Raji (cell line): Measurements from ENCODE around the gene B3GNT4.
A peak's percentile ranks its signal among the peaks of the same experiment; 100 is the strongest.

Source experiments
- POLR2A ChIP-seq: IDR thresholded peaks from 2 replicates; pipeline ENCODE4 v1.6.1; 2011; ENCODE audit warnings: low read depth, low read length, control low read depth; ENCODE audit not compliant: insufficient read depth

The B3GNT4 gene

DNA sequence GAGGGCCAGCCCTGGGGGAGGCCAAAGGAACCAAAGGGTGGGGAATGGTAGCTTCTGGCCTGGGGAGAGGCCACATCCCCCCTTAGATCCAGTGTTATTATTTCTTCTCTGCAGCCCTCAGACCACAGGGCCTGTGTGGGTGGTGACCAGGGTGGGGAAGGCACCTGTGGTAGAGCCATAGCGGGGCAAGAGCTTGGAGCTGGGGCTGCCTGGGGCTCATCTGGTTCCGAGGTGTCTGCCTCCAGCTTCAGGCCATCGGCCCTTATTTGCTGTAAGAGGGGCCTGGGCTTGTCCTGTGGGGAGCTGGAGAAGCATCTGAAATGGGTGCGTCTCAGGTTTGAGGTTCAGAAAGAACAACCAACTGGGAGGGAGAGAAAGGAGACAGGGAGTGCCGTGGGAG, 2.1 kb upstream of the B3GNT4 start:
- TF ChIP-seq POLR2A, result no peak

- no peak for TF ChIP-seq POLR2A
These were observed 1.5 kb upstream of the B3GNT4 start for GRCh38 chr12:122202017-122202416.

GRCh38 chr12:122204167-122205052, 901 bp downstream of the B3GNT4 start:
- TF ChIP-seq POLR2A, result no peak

GRCh38 chr12:122205053-122205925, 1.8 kb downstream of the B3GNT4 start:
- TF ChIP-seq POLR2A, result no peak

GRCh38 chr12:122206111-122206881, 2.8 kb downstream of the B3GNT4 start:
- TF ChIP-seq POLR2A, result no peak

GRCh38 chr12:122206976-122207375, 3.5 kb downstream of the B3GNT4 start:
- TF ChIP-seq POLR2A, result no peak

- TF ChIP-seq POLR2A, result no peak
These were observed 3.9 kb downstream of the B3GNT4 start for GRCh38 chr12:122207391-122207790.

- TF ChIP-seq POLR2A, result no peak
These were observed 4.7 kb downstream of the B3GNT4 start for GRCh38 chr12:122208073-122208820.

DNA sequence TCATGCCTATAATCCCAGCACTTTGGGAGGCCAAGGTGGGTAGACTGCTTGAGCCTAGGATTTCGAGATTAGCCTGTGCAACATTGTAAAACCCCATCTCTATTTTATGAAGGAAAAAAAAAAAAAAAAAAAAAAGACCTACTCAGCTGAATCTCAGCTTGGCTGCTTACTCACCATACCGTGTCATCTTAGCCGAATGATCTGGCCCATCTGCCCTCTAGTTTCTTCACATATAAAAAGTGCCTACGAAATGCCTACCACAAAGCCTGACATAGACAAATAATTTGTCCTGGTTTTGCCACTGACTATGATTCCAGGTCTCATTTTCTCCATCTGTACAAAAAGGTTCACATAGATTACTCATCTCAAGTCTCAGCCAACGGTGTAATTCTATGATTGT, 12.3 kb downstream of the B3GNT4 start:
- TF ChIP-seq POLR2A, result no peak

GRCh38 chr12:122216445-122216844, 12.9 kb downstream of the B3GNT4 start:
- no peak for TF ChIP-seq POLR2A

- peak; percentile 88 for TF ChIP-seq POLR2A
These were observed 22.3 kb downstream of the B3GNT4 start, which contains the start of gene DIABLO for GRCh38 chr12:122225683-122226365. Gene DIABLO, minus strand, starts transcription at chr12:122226052. Its CDS starts 38 bp downstream, at chr12:122226014.

DNA sequence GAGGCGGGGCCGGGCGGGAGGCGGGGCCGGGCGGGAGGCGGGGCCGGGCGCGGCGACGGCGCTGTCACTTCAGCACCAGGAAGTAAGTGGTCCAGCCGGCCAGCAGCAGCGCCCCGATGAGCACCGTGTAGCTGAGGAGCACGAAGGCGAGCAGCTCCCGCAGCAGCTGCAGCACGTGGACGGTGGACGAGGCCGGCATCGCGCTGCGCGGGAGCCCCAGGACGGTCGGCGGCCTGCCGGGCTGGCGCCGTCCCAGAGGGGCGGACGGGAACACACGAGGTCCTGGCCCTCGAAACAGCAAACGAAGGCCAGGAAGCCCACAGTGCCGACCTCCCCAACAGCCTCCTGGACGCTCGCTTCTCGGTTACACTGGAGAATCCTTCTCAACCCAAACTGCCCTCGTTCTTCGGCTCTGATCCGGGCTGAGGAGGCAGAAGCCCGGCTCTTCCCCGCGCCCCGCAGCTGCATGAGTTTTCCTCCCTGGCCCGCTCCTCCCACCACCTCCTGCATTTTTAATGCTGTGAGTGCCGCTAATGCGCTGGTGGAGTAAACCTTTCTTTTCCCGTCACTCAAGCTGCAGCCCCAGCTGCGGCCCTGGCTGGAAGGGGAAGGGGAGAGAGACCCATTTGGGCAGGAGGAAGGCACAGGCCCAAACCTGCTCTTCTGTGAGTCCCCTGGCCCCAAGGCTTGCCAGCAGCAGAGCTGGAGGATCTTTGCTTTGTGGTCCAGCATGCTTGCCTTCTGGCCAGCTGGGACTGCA, 23.0 kb downstream of the B3GNT4 start:
- no peak for TF ChIP-seq POLR2A

- no peak for TF ChIP-seq POLR2A
These were observed 23.8 kb downstream of the B3GNT4 start for GRCh38 chr12:122227341-122227740.

- no peak for TF ChIP-seq POLR2A
These were observed 24.6 kb downstream of the B3GNT4 start for GRCh38 chr12:122228092-122228491.

DNA sequence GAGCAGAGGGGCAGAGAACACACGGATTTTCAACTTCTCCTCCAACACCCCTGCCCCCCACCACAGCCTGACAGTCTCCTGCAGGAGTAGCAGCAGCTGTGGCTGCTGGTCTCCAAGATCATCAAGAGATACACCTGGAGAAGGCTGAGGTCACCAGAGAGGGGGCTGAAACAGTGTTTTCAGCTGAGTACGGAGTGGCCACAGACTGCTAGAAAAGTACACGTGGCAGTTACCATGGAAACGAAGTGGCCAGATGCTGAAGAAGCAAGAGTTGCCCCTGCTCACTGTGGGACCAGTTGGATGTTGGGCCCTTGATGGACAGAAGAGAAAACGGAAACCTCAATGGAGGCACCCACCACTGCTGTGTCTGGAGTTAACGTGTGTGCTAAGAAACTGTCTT, 27.3 kb downstream of the B3GNT4 start:
- TF ChIP-seq POLR2A, result no peak
